Measurements from ENCODE around the gene CFAP99. TPM values are rescaled to one million over a fixed set of nuclear protein-coding genes. Genes with fewer than 3 reads are reported as not detected.

CFAP99 gene
- not detected in 3 replicates for polyA plus RNA-seq
- not detected for polyA plus RNA-seq (2011; ENCODE audit: low read depth)
- not detected in 2 replicates for polyA plus RNA-seq (2011; cell fraction: cytosol; rRNA removed)
- polyA plus RNA-seq (2011; cell fraction: nucleus; rRNA removed) = not detected in 2 replicates
- polyA plus RNA-seq (2012; ENCODE audit: low replicate concordance) = not detected in 2 replicates
- polyA minus RNA-seq = not detected in 3 replicates
- not detected for polyA minus RNA-seq (2011; cell fraction: cytosol; rRNA and poly(A)+ RNA removed)
- not detected in 2 replicates for polyA minus RNA-seq (2011; cell fraction: nucleus; rRNA and poly(A)+ RNA removed)

GRCh38 chr4:2418650-2419571, at the start of gene CFAP99:
Gene CFAP99 (plus strand): TSS chr4:2418955.
- no peak for FAIRE-seq
- peaks cover 65% of the 10 kb centered on the region for H3K27me3 ChIP-seq (ENCODE audit: control insufficient read depth, extremely low read depth, insufficient read depth, low read length)

GRCh38 chr4:2370597-2371320, 48.0 kb upstream of the CFAP99 start:
- Histone ChIP-seq H3K79me2 (ENCODE audit: control insufficient read depth, insufficient read depth, low read length) (no peaks in the 10 kb centered on the region), H2AFZ (ENCODE audit: control insufficient read depth, low read length) (no peak overlapping the region), H3K4me3 (ENCODE audit: control insufficient read depth in 2 of 3, extremely low read depth in 1 of 3, insufficient read depth in 2 of 3, low read depth in 1 of 3, low read length in 3 of 3) (no peak overlapping the region), H3K9me1 (ENCODE audit: control insufficient read depth, extremely low read depth, insufficient read depth, low read length) (no peaks in the 10 kb centered on the region), H3K9me3 (ENCODE audit: control insufficient read depth, low read depth, low read length) (peaks cover 2% of the 10 kb centered on the region), H3K36me3 (ENCODE audit: control insufficient read depth in 2 of 2, extremely low read depth in 1 of 2, insufficient read depth in 2 of 2, low read length in 2 of 2) (no peaks in the 10 kb centered on the region), H3K9ac (ENCODE audit: control insufficient read depth, extremely low read depth, insufficient read depth, low read length) (no peak overlapping the region), H3K4me1 (ENCODE audit: control insufficient read depth, extremely low read depth, insufficient read depth, low read length) (no peaks in the 10 kb centered on the region), H3K27me3 (ENCODE audit: control insufficient read depth, extremely low read depth, insufficient read depth, low read length) (peaks cover 10% of the 10 kb centered on the region), H3K27ac (ENCODE audit: control insufficient read depth, insufficient read depth, low read length) (no peak overlapping the region), H4K20me1 (ENCODE audit: control insufficient read depth, extremely low read depth, insufficient read depth, low read length) (no peaks in the 10 kb centered on the region), H3K4me2 (ENCODE audit: control insufficient read depth, extremely low read depth, insufficient read depth, low read depth, low read length) (no peak overlapping the region)
- dilution Hi-C loops (cut with MboI; ENCODE audit: extremely low pct_ligation_motif_present, low sequenced_read_pairs) = no loop called here
- no peak for DNase-seq (ENCODE audit: low read depth, low spot score)
- no peak for FAIRE-seq
- TF ChIP-seq CTCF (optimal IDR thresholded peaks at IDR 0.05 in 1 of 3, IDR thresholded peaks at IDR 0.05 in 1 of 3, conservative IDR thresholded peaks at IDR 0.05 in 1 of 3; ENCODE audit: extremely low read depth in 1 of 3, insufficient read depth in 2 of 3, low read length in 3 of 3) (no peak), EZH2 (IDR thresholded peaks at IDR 0.05; ENCODE audit: low read length) (no peak)

More at GRCh38 chr4:2418650-2419571, at the start of gene CFAP99:
- H3K79me2 ChIP-seq (ENCODE audit: control insufficient read depth, insufficient read depth, low read length) = no peaks in the 10 kb centered on the region
- no peak for TF ChIP-seq EZH2 (IDR thresholded peaks at IDR 0.05; ENCODE audit: low read length)
- peak in 1 of 3 experiments; percentile 13 for TF ChIP-seq CTCF (optimal IDR thresholded peaks at IDR 0.05 in 1 of 3, IDR thresholded peaks at IDR 0.05 in 1 of 3, conservative IDR thresholded peaks at IDR 0.05 in 1 of 3; ENCODE audit: extremely low read depth in 1 of 3, insufficient read depth in 2 of 3, low read length in 3 of 3)
- no peaks in the 10 kb centered on the region for H3K9me3 ChIP-seq (ENCODE audit: control insufficient read depth, low read depth, low read length)
- no peaks in the 10 kb centered on the region for H3K9me1 ChIP-seq (ENCODE audit: control insufficient read depth, extremely low read depth, insufficient read depth, low read length)
- H3K9ac ChIP-seq (ENCODE audit: control insufficient read depth, extremely low read depth, insufficient read depth, low read length) = peak within 1 kb of the TSS; percentile 50
- peak; percentile 66 for DNase-seq (ENCODE audit: low read depth, low spot score)
- H3K36me3 ChIP-seq (ENCODE audit: control insufficient read depth in 2 of 2, extremely low read depth in 1 of 2, insufficient read depth in 2 of 2, low read length in 2 of 2) = no peaks in the 10 kb centered on the region
- peak within 1 kb of the TSS; percentile 91 for H3K4me2 ChIP-seq (ENCODE audit: control insufficient read depth, extremely low read depth, insufficient read depth, low read depth, low read length)
- no peak within 1 kb of the TSS for H3K27ac ChIP-seq (ENCODE audit: control insufficient read depth, insufficient read depth, low read length)
- H2AFZ ChIP-seq (ENCODE audit: control insufficient read depth, low read length) = peak within 1 kb of the TSS; percentile 33
- dilution Hi-C loops (cut with MboI; ENCODE audit: extremely low pct_ligation_motif_present, low sequenced_read_pairs) = no loop called here
- H3K4me3 ChIP-seq (ENCODE audit: control insufficient read depth in 2 of 3, extremely low read depth in 1 of 3, insufficient read depth in 2 of 3, low read depth in 1 of 3, low read length in 3 of 3) = peak within 1 kb of the TSS; percentile 44 to 69 (median 68)
- H4K20me1 ChIP-seq (ENCODE audit: control insufficient read depth, extremely low read depth, insufficient read depth, low read length) = no peaks in the 10 kb centered on the region
- H3K4me1 ChIP-seq (ENCODE audit: control insufficient read depth, extremely low read depth, insufficient read depth, low read length) = peaks cover 11% of the 10 kb centered on the region

Data from keratinocyte (primary cell).